ENCODE results near the gene HIC2.

- no peak for TF ChIP-seq CTCF (IDR thresholded peaks at IDR 0.05)
- TF ChIP-seq POLR2A (IDR thresholded peaks at IDR 0.05) = no peak
Observed at GRCh38 chr22:21443735-21444421, 26.7 kb downstream of the HIC2 start.

Data from uterus (tissue), 2 donors.